GM21367 (cell line): ENCODE results near the gene SPTLC1.

Source experiments
- ATAC-seq: cut with Tn5 transposase; IDR thresholded peaks from one replicate; pipeline ENCODE4 v1.9.1; 2021; ENCODE audit not compliant: unreplicated experiment

SPTLC1 gene

DNA sequence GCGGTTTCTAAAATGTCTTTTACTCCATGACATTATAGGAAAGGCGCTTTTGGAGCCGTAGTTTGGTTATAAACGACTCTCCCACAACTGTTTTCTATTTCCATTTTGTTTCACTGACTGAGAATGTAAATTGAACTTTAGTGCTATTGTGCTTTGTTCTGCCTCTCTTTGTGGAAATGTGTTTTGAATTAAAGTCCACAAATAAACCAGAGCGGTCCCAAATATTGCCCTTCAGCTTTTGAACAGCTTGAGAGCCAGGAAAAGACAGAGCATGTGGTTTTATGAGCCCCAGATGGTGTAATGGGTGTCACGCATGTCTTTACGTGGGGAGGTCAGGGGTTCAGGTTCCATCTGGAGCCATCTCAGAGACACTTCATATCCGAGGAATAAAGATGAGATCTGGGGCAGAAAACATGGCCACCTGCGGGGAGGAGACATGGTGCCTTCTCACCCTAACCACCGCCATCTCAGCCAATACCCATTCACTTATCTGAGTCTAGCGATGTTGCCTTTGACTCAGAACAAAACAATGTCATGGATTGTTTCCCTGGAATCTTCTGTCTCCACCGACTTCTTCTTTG lies 122.7 kb downstream of the SPTLC1 start:
- ATAC-seq, result no peak

DNA sequence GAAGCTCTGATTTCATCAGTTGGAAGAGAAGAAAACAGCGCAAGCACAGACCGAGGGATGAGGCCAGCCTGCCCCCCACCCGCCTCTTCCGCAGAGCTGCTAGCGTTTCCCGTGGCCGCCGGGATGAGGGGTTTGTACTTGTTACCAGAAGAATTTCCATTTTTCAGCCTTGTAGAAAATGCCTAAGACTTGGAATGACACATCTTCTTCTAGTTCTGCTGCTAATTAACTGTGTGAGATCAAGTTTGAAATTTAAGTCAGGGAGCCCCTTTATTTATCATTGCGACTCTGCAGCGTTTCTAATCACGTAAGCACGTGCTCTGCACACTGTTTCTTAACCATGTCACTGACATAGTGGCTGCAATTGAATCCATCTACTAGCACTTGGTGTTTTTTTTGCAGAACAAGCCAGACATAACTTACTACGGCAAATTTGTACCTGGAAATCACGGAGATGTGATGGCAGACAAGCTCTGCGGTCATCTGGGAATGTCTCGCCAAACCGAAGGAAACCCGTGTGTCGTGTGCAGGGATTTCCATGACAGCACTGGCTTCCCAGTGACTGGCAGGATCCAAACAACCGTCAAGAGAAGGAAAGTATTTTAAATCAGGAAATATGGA lies 123.4 kb downstream of the SPTLC1 start:
- ATAC-seq, result no peak

DNA sequence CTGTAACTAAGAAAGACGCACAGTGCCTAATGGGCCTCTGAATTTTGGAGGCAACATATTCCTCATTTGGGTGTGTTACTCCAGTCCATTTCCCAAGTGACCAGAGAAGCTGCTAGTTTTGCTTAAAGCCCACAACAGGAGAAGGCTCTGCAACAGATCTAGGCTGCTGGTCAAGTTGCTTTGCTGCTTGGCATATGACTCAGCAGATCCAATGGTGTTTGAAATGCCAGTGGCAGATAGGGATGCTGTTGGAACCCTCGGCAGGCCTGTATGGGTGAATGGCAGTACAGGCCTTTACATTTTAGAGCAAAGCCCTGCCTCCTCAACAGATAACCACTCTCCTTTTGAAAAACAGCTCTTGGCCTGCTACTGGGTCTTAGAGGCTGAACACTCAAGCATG lies 129.0 kb downstream of the SPTLC1 start:
- ATAC-seq, result no peak

DNA sequence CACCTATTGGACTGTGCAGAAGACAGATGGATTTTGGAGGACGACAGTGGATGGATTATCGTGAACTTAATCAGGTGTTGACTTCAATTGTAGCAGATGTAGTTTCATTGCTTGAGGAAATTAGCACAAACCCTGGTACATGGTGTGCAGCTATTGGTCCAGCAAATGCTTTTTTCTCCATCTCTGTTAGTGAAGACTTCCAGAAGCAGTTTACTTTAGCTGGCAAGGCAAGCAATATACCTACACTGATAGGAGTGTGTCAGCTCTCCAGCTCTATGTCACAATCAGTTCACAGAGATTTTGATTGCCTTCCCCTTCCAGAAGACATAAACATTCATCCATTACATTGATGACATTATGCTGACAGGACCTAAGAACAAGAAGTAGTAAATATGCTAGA lies 129.5 kb downstream of the SPTLC1 start:
- no peak for ATAC-seq
